Stimulated activated CD8-positive, alpha-beta memory T cell treated with anti-CD3 and anti-CD28 coated beads, Interleukin-7, amount 100 ng/mL, for 24 hours (primary cell): ENCODE results near the gene ZEB2.

Experiments
- DNase-seq: peaks from one replicate; pipeline ENCODE4 v3.0.0-alpha.2; 2020; ENCODE audit warnings: low read depth

The ZEB2 gene

GRCh38 chr2:144519934-144520731, at the start of gene ZEB2:
Gene ZEB2 (minus strand): TSS chr2:144520119. CDS start chr2:144517350, 2,769 bp downstream.
- DNase-seq: no peak

- DNase-seq: no peak
Observed at GRCh38 chr2:144567745-144568144, 47.8 kb upstream of the ZEB2 start.

- no peak for DNase-seq
Observed at GRCh38 chr2:144566448-144566847, 46.5 kb upstream of the ZEB2 start.

GRCh38 chr2:144560251-144560650, 40.3 kb upstream of the ZEB2 start:
- DNase-seq: no peak

- no peak for DNase-seq
Observed at GRCh38 chr2:144559681-144560080, 39.8 kb upstream of the ZEB2 start.

GRCh38 chr2:144559242-144559641, 39.3 kb upstream of the ZEB2 start:
- DNase-seq: no peak

- no peak for DNase-seq
Observed at GRCh38 chr2:144554492-144555210, 34.7 kb upstream of the ZEB2 start.

GRCh38 chr2:144553379-144553778, 33.5 kb upstream of the ZEB2 start:
- no peak for DNase-seq

- no peak for DNase-seq
Observed at GRCh38 chr2:144552821-144553220, 32.9 kb upstream of the ZEB2 start.

GRCh38 chr2:144550911-144551310, 31.0 kb upstream of the ZEB2 start:
- no peak for DNase-seq

GRCh38 chr2:144550084-144550483, 30.2 kb upstream of the ZEB2 start:
- DNase-seq: no peak

GRCh38 chr2:144548532-144549191, 28.7 kb upstream of the ZEB2 start:
- DNase-seq: no peak

- DNase-seq: no peak
Observed at GRCh38 chr2:144548088-144548487, 28.2 kb upstream of the ZEB2 start.

- DNase-seq: no peak
Observed at GRCh38 chr2:144547494-144547893, 27.6 kb upstream of the ZEB2 start.

GRCh38 chr2:144546933-144547332, 27.0 kb upstream of the ZEB2 start:
- no peak for DNase-seq

- DNase-seq: no peak
Observed at GRCh38 chr2:144545787-144546186, 25.9 kb upstream of the ZEB2 start.

- no peak for DNase-seq
Observed at GRCh38 chr2:144544053-144544452, 24.1 kb upstream of the ZEB2 start.

GRCh38 chr2:144541396-144541795, 21.5 kb upstream of the ZEB2 start:
- no peak for DNase-seq

GRCh38 chr2:144539289-144539782, 19.4 kb upstream of the ZEB2 start:
- DNase-seq: no peak

GRCh38 chr2:144535300-144535699, 15.4 kb upstream of the ZEB2 start:
- no peak for DNase-seq

- DNase-seq: no peak
Observed at GRCh38 chr2:144533221-144533620, 13.3 kb upstream of the ZEB2 start.

- no peak for DNase-seq
Observed at GRCh38 chr2:144530596-144530995, 10.7 kb upstream of the ZEB2 start.

GRCh38 chr2:144529841-144530240, 9.9 kb upstream of the ZEB2 start:
- DNase-seq: no peak
